MG63 (cell line): Measurements from ENCODE around the gene PHACTR1. TPM values are rescaled to one million over a fixed set of nuclear protein-coding genes. Genes with fewer than 3 reads are reported as not detected.

Experiments used
- DNase-seq: peaks from one replicate; pipeline ENCODE4 v3.0.0-alpha.2; 2020
- H3K27me3 ChIP-seq: fragments of 250-450 bp; sonication (Bioruptor Pico); 2 replicates; pipeline ENCODE4 v1.5.1; 2020; ENCODE audit warnings: mild to moderate bottlenecking, moderate library complexity
- H3K36me3 ChIP-seq: fragments of 250-450 bp; sonication (Bioruptor Pico); 2 replicates; pipeline ENCODE4 v1.5.1; 2020; ENCODE audit warnings: mild to moderate bottlenecking, moderate library complexity
- H3K4me3 ChIP-seq: fragments of 250-450 bp; sonication (Bioruptor Pico); 2 replicates; pipeline ENCODE4 v1.5.1; 2020; ENCODE audit warnings: mild to moderate bottlenecking, moderate library complexity
- H3K9me3 ChIP-seq: fragments of 250-450 bp; sonication (Bioruptor Pico); 2 replicates; pipeline ENCODE4 v1.5.1; 2020; ENCODE audit warnings: mild to moderate bottlenecking, moderate library complexity
- total RNA-seq: library from RNA; depleted of rRNA; stranded (reverse); fragments of >200 nt; shearing (Covaris generic); gene quantifications from 2 replicates; pipeline ENCODE4 v1.2.3, GENCODE V29; 2014; ENCODE audit warnings: low replicate concordance

PHACTR1 gene
- total RNA-seq, 1 experiment from 2014 or later: 0.20 TPM

DNA sequence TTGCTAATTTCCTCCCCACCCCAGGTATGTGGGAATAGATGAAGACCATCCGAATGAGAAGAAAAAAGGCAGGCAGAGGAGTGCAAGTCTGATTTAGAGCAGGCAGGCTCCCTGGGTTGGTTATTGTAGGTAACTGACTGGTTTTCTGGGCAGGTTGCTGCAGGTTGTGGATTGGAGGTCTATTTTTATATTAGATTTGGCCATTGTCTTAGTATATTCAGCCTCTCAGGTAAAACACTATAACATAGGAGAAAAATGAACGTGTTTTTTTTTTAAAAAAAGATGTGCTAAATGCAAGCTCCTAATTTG lies 612.3 kb downstream of the PHACTR1 start:
- Histone ChIP-seq H3K36me3 (peaks cover 14% of the 10 kb centered on the region), H3K4me3 (peak overlapping the region; percentile 97), H3K27me3 (no peaks in the 10 kb centered on the region; the same call in 1 of the 2 replicates), H3K9me3 (no peaks in the 10 kb centered on the region)
- no peak for DNase-seq

DNA sequence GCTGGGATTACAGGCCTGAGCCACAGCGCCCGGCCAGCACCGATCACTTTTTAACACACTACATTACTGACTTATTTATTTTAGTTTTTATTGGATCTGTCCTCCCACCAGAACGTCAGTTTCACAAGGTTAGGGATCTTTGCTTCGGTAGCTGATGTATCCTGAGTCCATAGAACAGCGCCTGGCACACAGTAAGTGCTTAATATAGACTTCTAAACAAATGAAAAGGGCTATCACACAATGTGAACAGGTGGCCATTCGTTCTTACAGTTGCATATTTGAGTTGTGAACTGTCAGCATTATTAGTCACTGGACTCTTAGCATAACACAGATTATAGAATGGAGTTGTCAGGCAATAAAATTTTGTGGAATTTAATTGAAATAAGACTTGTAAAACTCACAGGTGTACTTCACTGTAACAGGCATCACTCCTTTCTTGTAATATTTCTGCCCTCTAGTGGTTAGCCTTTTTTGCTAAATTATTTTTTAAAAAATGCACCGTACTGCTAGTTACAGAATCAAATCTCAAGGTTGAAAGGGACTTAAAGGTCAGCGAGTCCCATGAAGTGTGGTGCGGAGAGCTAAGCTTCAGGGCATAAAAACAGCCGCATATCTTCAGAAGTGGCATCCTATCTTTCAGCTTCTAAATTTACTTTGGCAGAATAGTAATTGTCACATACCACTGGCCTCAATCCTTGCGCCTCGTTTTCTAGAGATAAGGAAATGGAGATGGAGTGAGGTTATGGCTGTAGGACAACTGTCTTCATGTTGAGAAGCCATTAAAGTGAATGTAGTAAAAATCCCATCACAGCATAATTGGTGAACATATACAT lies 615.2 kb downstream of the PHACTR1 start:
- Histone ChIP-seq H3K9me3 (no peaks in the 10 kb centered on the region), H3K4me3 (no peak overlapping the region), H3K27me3 (no peaks in the 10 kb centered on the region; the same call in 1 of the 2 replicates), H3K36me3 (no peaks in the 10 kb centered on the region)
- no peak for DNase-seq

- Histone ChIP-seq H3K27me3 (no peaks in the 10 kb centered on the region; the same call in 1 of the 2 replicates), H3K36me3 (no peaks in the 10 kb centered on the region), H3K4me3 (no peak overlapping the region), H3K9me3 (no peaks in the 10 kb centered on the region)
- DNase-seq: no peak
Measured at GRCh38 chr6:13332349-13332706, 615.8 kb downstream of the PHACTR1 start.

- Histone ChIP-seq H3K9me3 (no peaks in the 10 kb centered on the region), H3K4me3 (no peak overlapping the region), H3K36me3 (no peaks in the 10 kb centered on the region), H3K27me3 (no peaks in the 10 kb centered on the region; the same call in 1 of the 2 replicates)
- peak; percentile 78 for DNase-seq
Measured at GRCh38 chr6:13334953-13335352, 618.4 kb downstream of the PHACTR1 start.

DNA sequence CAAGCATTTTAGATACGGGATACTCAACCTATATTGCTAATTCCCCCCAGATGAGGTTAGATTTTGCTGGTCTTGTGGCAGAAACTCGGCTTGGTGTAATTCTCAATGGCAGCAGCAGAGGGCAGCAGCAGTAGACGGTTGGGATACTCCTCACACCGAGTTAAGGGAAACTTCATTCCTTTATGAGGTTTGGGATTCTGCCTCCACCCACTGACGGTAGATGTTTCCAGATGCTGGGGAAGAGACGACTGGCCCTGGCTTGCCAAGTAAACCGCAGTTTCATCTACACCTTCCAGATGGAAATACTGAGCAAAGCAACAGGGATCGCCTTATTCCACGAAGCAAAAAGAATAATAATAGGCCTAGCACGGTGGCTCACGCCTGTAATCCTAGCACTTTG lies 620.0 kb downstream of the PHACTR1 start:
- Histone ChIP-seq H3K27me3 (no peaks in the 10 kb centered on the region; the same call in 1 of the 2 replicates), H3K36me3 (no peaks in the 10 kb centered on the region), H3K4me3 (no peak overlapping the region), H3K9me3 (no peaks in the 10 kb centered on the region; the same call in 1 of the 2 replicates)
- peak; percentile 82 for DNase-seq

GRCh38 chr6:13338038-13338437 lies 621.5 kb downstream of the PHACTR1 start:
- Histone ChIP-seq H3K4me3 (no peak overlapping the region), H3K36me3 (no peaks in the 10 kb centered on the region), H3K27me3 (no peaks in the 10 kb centered on the region), H3K9me3 (peaks cover 4% of the 10 kb centered on the region; the same call in 1 of the 2 replicates)
- no peak for DNase-seq
